Glomerular visceral epithelial cell (primary cell): Measurements from ENCODE around the gene B4GAT1.
"Not testable (repeated sequence)": the region's sequence is repeated elsewhere in the genome, so short reads cannot be mapped to it uniquely, and the experiment has no call there.

Source experiments
- DNase-seq: peaks from one replicate; pipeline ENCODE4 v3.0.0-alpha.2; 2016; ENCODE audit errors: extremely low spot score

B4GAT1 gene

GRCh38 chr11:66363187-66363601 is 15.8 kb upstream of the B4GAT1 start:
- no peak for DNase-seq

GRCh38 chr11:66362481-66363147 is 15.2 kb upstream of the B4GAT1 start:
- no peak for DNase-seq

- DNase-seq = no peak
Observed at GRCh38 chr11:66361502-66361941, 14.1 kb upstream of the B4GAT1 start.

GRCh38 chr11:66360406-66361073 is 13.1 kb upstream of the B4GAT1 start:
- DNase-seq = no peak

- DNase-seq = no peak
Observed at GRCh38 chr11:66359662-66360087, 12.2 kb upstream of the B4GAT1 start.

- DNase-seq = not testable (repeated sequence)
Observed at GRCh38 chr11:66350560-66351235, 3.3 kb upstream of the B4GAT1 start.

- no peak for DNase-seq
Observed at GRCh38 chr11:66349084-66349386, 1.6 kb upstream of the B4GAT1 start.

GRCh38 chr11:66346476-66347424 is 679 bp downstream of the B4GAT1 start:
- no peak for DNase-seq

- DNase-seq = no peak
Observed at GRCh38 chr11:66345316-66345649, 2.1 kb downstream of the B4GAT1 start.

GRCh38 chr11:66344550-66345315 is 2.7 kb downstream of the B4GAT1 start, which contains the start of gene BRMS1:
Gene BRMS1, minus strand, starts transcription at chr11:66345104. Its CDS starts 2,870 bp downstream, at chr11:66342234.
- peak; percentile 93 for DNase-seq

- DNase-seq = peak; percentile 50
Observed at GRCh38 chr11:66343176-66343575, 4.3 kb downstream of the B4GAT1 start.

- DNase-seq = no peak
Observed at GRCh38 chr11:66341502-66342126, 5.8 kb downstream of the B4GAT1 start.

GRCh38 chr11:66340596-66341501 is 6.6 kb downstream of the B4GAT1 start:
- DNase-seq = no peak

GRCh38 chr11:66339686-66340483 is 7.5 kb downstream of the B4GAT1 start:
- no peak for DNase-seq

GRCh38 chr11:66339162-66339675 is 8.2 kb downstream of the B4GAT1 start:
- DNase-seq = no peak

GRCh38 chr11:66338276-66339161 is 8.9 kb downstream of the B4GAT1 start:
- DNase-seq = no peak

- peak; percentile 40 for DNase-seq
Observed at GRCh38 chr11:66337103-66337899, 10.1 kb downstream of the B4GAT1 start.
